ENCODE results near the gene RNF13. TPM values are rescaled to one million over a fixed set of nuclear protein-coding genes. Genes with fewer than 3 reads are reported as not detected.

The RNF13 gene
- total RNA-seq, 1 experiment from 2014 or later = 76.9 TPM

- H3K27me3 ChIP-seq (ENCODE audit: control insufficient read depth, insufficient read depth, low read length) = peaks cover 3% of the 10 kb centered on the region; the same call in 1 of the 2 replicates
- intact Hi-C loops (cut with micrococcal nuclease; ENCODE audit: unreplicated experiment) = loop anchor here (5.0 kb wide), 1 partner anchor 40 kb away; no protein-coding TSS in a partner anchor
Measured at GRCh38 chr3:149767720-149768119, 45.3 kb upstream of the RNF13 start.

GRCh38 chr3:149768704-149769103 lies 44.3 kb upstream of the RNF13 start:
- intact Hi-C loops (cut with micrococcal nuclease; ENCODE audit: unreplicated experiment) = loop anchor here (5.0 kb wide), 1 partner anchor 39 kb away; no protein-coding TSS in a partner anchor

More at GRCh38 chr3:149767720-149768119, 45.3 kb upstream of the RNF13 start:
- ATAC-seq (no peak), DNase-seq (ENCODE audit: low read depth, low spot score) (no peak)
- Histone ChIP-seq H3K36me3 (ENCODE audit: control insufficient read depth, insufficient read depth, low read length) (no peaks in the 10 kb centered on the region), H3K4me1 (ENCODE audit: control insufficient read depth, insufficient read depth, low read length) (no peaks in the 10 kb centered on the region), H3K9me3 (ENCODE audit: control insufficient read depth, insufficient read depth, low read depth, low read length) (no peaks in the 10 kb centered on the region), H3K27ac (ENCODE audit: low read length) (no peak overlapping the region), H3K4me3 (ENCODE audit: low read depth in 2 of 2, low read length in 2 of 2) (no peak overlapping the region)
- no TSS peak for BruUV-seq (replicated peaks)
- POLR2A ChIA-PET = interaction anchor here (0.7 kb wide), 1 partner anchor 39 kb away, joined by 5 read pairs; no protein-coding TSS in a partner anchor
- no peak for TF ChIP-seq SIN3A (IDR thresholded peaks at IDR 0.05; ENCODE audit: borderline replicate concordance, insufficient read depth, low read depth, low read length)
- TF ChIP-seq, protein P1, sequence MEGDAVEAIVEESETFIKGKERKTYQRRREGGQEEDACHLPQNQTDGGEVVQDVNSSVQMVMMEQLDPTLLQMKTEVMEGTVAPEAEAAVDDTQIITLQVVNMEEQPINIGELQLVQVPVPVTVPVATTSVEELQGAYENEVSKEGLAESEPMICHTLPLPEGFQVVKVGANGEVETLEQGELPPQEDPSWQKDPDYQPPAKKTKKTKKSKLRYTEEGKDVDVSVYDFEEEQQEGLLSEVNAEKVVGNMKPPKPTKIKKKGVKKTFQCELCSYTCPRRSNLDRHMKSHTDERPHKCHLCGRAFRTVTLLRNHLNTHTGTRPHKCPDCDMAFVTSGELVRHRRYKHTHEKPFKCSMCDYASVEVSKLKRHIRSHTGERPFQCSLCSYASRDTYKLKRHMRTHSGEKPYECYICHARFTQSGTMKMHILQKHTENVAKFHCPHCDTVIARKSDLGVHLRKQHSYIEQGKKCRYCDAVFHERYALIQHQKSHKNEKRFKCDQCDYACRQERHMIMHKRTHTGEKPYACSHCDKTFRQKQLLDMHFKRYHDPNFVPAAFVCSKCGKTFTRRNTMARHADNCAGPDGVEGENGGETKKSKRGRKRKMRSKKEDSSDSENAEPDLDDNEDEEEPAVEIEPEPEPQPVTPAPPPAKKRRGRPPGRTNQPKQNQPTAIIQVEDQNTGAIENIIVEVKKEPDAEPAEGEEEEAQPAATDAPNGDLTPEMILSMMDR (IDR thresholded peaks at IDR 0.05) = no peak
- TF ChIP-seq POLR2AphosphoS5 (IDR thresholded peaks at IDR 0.05; ENCODE audit: low read depth, low read length) = no peak
- TF ChIP-seq, protein P2, sequence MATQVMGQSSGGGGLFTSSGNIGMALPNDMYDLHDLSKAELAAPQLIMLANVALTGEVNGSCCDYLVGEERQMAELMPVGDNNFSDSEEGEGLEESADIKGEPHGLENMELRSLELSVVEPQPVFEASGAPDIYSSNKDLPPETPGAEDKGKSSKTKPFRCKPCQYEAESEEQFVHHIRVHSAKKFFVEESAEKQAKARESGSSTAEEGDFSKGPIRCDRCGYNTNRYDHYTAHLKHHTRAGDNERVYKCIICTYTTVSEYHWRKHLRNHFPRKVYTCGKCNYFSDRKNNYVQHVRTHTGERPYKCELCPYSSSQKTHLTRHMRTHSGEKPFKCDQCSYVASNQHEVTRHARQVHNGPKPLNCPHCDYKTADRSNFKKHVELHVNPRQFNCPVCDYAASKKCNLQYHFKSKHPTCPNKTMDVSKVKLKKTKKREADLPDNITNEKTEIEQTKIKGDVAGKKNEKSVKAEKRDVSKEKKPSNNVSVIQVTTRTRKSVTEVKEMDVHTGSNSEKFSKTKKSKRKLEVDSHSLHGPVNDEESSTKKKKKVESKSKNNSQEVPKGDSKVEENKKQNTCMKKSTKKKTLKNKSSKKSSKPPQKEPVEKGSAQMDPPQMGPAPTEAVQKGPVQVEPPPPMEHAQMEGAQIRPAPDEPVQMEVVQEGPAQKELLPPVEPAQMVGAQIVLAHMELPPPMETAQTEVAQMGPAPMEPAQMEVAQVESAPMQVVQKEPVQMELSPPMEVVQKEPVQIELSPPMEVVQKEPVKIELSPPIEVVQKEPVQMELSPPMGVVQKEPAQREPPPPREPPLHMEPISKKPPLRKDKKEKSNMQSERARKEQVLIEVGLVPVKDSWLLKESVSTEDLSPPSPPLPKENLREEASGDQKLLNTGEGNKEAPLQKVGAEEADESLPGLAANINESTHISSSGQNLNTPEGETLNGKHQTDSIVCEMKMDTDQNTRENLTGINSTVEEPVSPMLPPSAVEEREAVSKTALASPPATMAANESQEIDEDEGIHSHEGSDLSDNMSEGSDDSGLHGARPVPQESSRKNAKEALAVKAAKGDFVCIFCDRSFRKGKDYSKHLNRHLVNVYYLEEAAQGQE (IDR thresholded peaks at IDR 0.05; ENCODE audit: insufficient read depth in 1 of 2, low read depth in 2 of 2, low read length in 1 of 2) = no peak
- no peak for TF ChIP-seq TCF7L2 (IDR thresholded peaks at IDR 0.05; ENCODE audit: low read depth, low read length)
- in situ Hi-C loops (cut with HindIII; ENCODE audit: low pct_unique_long_range_greater_than_20kb, low sequenced_read_pairs) = no loop called here
- CTCF ChIA-PET = interaction anchor here (2.7 kb wide), 1 partner anchor 40 kb away, joined by 30 read pairs; no protein-coding TSS in a partner anchor

More at GRCh38 chr3:149768704-149769103, 44.3 kb upstream of the RNF13 start:
- Histone ChIP-seq H3K27ac (ENCODE audit: low read length) (no peak overlapping the region), H3K27me3 (ENCODE audit: control insufficient read depth, insufficient read depth, low read length) (peaks cover 3% of the 10 kb centered on the region; the same call in 1 of the 2 replicates), H3K4me1 (ENCODE audit: control insufficient read depth, insufficient read depth, low read length) (no peaks in the 10 kb centered on the region), H3K4me3 (ENCODE audit: low read depth in 2 of 2, low read length in 2 of 2) (no peak overlapping the region), H3K36me3 (ENCODE audit: control insufficient read depth, insufficient read depth, low read length) (no peaks in the 10 kb centered on the region), H3K9me3 (ENCODE audit: control insufficient read depth, insufficient read depth, low read depth, low read length) (no peaks in the 10 kb centered on the region)
- ChIA-PET POLR2A (no interaction called here), CTCF (interaction anchor here (0.9 kb wide), 1 partner anchor 39 kb away, joined by 3 read pairs; no protein-coding TSS in a partner anchor)
- TF ChIP-seq, protein P2 (IDR thresholded peaks at IDR 0.05; ENCODE audit: insufficient read depth in 1 of 2, low read depth in 2 of 2, low read length in 1 of 2) = no peak
- TF ChIP-seq TCF7L2 (IDR thresholded peaks at IDR 0.05; ENCODE audit: low read depth, low read length) = no peak
- no peak for TF ChIP-seq SIN3A (IDR thresholded peaks at IDR 0.05; ENCODE audit: borderline replicate concordance, insufficient read depth, low read depth, low read length)
- TF ChIP-seq POLR2AphosphoS5 (IDR thresholded peaks at IDR 0.05; ENCODE audit: low read depth, low read length) = no peak
- TF ChIP-seq, protein P1 (IDR thresholded peaks at IDR 0.05) = no peak
- DNase-seq (ENCODE audit: low read depth, low spot score) (no peak), ATAC-seq (no peak)
- in situ Hi-C loops (cut with HindIII; ENCODE audit: low pct_unique_long_range_greater_than_20kb, low sequenced_read_pairs) = no loop called here
- BruUV-seq (replicated peaks) = no TSS peak

Measured in Panc1 (cell line).